ENCODE data around the gene KREMEN1.

The KREMEN1 gene

DNA sequence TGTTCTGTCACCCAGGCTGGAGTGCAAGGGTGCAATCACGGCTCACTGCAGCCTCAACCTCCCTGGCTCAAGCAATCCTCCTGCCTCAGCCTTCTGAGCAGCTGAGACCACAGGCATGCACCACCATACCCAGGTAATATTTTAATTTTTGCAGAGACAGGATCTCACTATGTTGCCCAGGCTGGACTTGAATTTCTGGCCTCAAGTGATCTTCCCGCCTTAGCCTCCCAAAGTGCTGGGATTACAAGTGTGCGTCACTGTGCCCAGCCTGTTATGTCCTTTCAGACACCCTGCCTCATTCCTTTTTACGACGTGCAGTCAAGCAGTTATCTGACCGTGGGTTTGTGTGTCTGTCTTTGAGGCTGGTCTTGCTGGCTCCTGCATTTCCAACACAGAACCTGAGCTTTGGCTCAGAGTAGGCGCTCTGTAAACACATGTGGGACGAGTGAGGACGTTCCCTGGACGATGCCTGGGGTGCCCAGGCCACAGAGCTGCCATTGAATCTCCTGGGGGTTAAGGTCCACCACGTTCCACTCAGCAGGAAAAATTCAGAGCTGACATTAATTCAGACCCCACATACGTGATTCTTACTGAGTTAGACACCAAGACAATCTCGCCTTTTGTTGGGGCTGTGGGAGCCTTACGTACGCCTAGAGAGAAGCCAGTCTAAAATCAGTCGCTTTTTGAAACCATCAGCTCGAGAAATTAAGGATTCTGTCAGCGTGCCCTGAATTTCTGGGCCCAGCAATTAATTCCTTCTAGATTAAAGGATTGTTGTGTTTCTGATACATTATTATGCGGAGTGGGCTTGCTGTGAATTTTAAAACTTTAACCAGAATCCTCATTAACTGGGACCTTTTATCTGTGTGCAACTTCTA lies 111.4 kb downstream of the KREMEN1 start:
- peak in 13 of 58 donors; percentile 13 to 85 (median 50) for DNase-seq

DNA sequence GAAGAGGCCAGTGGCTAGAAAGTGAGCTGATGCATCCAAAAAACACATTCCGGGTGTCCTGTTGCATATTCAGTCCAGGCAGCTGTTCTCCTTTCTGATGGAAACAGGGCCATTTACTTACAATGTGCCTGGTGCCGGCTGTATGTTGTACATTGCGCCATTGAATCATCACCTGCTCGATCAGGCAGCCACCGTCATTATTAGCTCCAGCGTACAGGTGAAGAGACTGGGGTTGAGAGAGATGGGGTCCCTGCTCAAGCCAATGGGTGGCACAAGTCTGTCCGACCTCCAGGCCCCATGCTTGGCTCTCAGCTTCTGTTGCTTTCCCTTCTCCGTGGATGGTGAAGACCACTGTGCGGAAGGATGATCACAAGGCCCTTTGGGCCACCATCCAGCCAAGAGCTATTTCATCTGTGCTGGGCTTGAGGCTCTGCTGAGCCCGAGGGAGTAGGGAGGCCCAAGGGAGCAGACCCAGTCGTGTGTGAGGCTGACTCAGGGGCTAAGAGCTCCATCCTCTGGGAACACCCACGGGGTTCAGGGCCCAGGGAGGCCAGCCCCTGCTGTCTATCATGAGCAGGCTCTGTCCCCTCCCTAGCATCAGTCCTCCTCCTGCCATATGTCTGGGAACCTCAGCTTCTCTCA lies 112.1 kb downstream of the KREMEN1 start:
- DNase-seq = peak in 5 of 58 donors; percentile 36 to 85 (median 49)

DNA sequence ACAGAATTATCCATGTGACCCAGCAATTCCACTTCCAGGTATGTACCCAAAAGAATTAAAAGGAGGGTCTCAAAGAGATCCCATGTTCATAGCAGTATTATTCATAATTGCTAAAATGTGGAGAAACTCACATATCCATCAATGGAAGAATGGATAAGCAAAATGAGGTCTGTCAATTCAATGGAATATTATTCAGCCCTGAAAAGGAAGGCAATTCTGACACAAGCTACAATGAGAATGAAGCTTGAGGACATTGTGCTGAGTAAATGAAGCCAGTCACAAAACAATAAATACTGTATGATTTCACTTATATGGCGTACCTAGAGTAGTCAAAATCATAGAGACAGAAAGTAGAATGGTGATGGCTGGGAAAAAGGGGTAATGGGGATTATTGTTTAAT lies 113.5 kb downstream of the KREMEN1 start:
- no peak for DNase-seq

DNA sequence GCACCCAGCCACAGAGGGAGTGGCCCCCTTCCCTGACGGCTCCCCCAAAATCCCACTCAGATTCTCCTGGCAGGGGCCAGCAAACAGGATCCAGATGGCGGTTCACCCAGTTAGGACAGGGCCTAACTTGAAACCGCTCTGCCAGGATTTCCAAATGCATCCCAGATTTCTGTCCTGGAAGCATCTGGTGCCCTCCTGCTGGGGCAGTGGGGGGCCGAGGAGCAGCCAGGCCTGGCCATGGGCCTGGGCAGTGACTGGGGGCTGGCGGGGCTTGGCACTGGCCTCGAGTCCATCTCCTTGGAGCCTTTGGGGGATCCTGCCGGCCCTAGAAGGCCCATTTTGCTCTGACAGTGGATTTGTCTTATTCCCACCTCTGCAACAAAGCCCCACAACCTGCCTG lies 115.0 kb downstream of the KREMEN1 start:
- peak in 1 of 58 donors; percentile 26 for DNase-seq

DNA sequence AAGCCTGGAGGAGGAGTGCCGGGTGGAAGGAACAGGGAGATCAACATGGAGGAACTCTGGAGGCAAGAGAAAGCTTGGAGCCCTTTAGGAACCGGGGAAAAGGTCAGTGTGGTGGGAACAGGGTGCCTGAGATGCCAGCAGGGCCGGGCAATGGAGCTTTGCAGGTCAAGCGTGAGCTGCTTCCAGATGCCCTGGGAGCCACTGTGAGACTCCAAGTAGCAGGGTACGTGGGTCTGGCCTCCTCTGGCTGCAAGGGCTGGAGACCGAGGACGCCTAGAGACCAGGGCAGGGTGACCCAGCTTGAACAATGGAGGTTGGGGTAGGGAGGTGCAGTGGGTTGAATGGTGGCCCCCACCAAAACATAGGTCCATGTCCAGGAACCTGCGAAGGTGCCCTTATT lies 117.2 kb downstream of the KREMEN1 start:
- DNase-seq = no peak

DNA sequence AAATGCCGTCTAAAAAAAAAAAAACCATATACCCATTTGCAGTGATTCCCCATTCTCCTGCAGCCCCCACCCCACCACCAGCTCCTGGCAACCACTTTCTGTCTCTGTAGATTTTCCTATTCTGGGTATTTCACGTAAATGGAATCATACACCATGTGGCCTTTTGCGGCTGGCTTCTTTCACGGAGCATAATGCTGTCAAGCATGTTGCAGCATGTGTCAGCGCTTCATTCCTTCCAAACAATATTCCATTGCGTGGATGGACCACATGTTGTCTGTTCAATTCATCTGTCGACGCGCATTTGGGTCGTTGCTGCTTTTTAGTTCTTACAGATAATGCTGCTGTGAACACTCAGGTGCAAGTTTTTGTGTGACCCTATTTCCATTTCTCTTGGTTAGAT lies 118.1 kb downstream of the KREMEN1 start:
- DNase-seq = no peak

DNA sequence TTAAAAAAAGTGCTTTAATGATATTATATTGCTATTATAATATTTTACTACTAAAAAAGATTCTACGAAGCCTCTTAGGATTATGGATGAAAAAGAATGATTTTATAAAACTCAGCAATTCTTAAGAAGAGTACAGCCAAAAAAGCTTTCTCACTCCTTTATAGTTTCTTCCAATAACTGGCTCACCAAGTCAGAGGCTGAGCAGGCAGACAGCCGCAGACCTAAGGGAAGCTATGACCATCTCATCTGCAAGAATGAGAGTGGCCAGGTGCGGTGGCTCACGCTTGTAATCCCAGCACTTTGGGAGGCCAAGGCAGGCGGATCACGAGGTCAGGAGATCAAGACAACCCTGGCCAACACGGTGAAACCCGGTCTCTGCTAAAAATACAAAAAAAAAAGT lies 120.2 kb downstream of the KREMEN1 start:
- DNase-seq = no peak

DNA sequence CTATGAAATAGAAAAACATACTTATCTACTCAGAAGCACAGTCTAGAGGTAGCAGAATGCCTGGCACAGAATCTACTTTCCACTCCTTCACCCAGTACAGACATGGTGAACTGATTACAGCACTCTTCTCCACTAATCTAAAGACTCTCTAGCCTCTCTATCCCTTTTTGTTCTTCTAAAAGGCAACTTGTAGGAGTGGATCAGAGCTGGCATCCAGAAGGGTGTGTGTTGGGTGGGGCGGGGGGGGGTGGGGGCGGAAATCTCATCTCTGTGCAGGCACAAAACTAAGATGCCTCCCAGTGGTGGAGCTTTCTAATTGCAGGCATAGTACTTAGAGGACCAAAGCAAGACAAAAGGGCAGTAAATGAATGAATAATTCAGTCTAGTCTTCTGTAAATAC lies 121.3 kb downstream of the KREMEN1 start:
- DNase-seq = no peak

DNA sequence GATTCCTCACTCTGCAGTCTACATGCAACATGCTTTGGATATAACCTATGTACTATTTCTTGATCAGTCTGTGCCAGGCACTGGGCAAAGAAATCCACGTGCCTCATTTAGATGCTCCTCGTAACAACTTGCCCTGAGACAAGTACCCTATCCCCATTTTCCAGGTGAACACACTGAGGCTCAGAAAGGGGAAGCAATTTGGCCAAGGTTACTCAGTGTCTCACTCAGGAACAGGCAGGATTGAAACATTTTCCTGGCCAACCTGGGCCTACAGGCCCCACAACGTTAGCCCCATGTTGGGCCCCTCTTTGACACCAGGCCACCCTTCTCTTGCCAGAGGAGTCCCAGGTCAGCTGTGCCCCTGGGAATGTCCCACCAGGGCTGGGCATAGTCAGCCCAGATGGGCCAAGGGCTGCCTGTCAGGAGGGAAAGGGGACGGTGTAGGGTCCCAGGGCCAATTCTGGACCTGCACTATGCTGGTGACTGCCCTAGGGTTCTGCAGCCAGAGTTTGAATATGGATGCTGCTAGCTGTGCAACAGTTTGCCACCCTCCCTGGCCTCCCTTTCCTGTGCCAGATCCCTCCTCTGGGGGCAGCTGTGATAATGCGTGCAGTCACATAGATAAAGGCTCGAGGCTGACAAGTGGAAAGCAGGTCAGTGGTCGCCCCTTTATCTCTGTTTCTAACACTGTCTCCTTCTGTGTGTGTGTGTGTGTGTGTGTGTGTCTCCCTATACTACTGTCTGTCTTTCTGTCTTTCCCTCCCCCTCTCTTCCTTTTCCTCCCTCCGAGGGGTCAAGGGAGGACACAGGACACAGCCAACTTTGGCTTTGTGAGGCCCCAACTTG lies 122.5 kb downstream of the KREMEN1 start:
- DNase-seq = no peak

DNA sequence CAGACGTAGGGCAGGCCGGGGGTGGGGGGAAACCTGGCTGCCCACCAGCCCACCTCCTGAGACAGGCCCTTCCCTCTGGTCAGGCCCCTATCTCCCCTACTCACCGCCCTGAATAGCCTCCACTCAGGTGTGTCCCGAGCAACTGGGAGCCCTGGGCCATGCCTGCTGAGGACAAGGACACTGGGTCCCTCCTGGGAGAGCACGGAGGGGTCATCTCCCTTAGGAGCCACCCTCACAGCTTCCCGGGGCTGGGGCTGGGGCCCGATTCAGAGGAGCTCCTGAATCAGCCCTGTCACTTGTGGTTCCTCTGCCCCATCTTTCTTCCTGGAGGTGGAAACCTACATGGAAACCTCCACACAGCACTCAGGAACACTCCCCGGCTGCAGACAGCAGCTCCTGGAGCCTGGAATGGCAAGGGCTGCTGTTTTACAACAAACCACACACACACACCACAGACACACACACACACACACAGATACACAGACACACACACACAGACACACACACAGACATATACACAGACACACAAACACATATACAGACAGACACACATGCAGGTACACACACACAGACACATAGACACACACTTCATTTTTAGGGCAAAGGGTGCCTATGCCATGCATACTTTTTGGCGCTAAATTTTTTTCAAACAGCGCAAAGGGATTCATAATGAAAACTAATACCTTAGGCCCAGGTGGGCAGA lies 123.3 kb downstream of the KREMEN1 start:
- no peak for DNase-seq

DNA sequence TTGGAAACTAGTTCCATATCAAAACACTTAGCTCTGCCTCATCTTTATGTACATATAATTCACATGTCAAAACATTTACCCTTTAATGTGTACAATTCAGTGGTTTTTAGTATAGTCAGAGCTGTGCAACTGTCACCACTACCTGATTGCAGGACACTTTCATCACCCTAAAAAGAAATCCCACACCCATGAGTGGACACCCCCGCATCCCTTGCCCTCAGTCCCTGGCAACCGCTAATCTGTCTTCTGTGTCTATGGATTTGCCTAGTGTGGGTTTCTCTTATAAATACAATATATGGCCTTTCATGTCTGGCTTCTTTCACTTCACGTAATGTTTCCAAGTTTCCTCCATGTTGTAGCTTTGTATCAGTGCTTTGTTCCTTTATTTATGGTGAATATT lies 124.3 kb downstream of the KREMEN1 start:
- no peak for DNase-seq

DNA sequence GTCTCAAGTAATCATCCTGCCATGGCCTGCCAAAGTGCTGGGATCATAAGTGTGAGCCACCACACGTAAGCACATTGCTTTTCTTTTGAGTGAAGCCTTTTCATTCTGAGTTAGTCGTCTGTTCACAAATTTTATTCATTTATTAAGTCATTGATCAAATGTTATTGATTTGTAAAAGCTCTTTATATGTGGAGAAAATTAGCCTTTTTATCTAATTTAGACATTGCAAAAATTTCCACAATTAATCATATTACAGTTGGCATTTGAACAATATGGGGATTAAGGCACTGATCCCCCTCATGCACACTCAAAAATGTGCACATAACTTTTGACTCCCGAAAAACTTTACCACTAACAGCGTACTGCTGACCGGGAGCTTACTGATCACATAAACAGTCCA lies 125.4 kb downstream of the KREMEN1 start:
- no peak for DNase-seq

DNA sequence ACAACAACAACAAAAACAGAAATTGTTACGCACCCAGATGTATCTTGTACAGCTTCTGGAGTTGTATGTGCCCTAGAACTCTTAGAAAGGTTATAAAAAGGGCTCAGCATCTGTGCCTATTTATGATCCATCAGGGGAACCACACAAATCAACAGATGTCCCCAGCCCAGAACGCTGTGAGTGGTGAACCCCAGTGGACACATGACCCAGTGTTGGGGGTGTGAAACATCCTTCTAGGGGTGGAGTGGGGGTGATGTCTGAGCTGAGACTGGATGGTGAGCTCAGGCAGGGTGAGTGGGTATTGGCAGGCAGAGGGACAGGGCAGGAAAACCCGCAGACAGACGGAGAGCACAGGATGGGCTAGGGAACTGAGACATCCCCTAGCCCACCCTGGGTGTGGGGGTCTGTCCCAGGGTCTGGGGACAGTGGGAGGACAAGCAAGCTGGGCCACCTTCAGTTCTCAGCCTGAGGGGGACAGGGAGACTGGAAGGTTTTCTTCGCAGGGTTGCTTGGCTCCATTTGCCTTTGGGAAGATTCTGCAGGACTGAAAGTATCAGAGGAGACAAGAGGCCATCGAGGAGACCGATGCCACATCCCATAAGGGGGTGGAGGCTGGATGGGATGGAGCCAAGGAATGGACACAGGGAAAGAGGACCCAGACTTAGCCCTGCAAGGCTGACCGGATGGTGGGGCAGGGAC lies 127.0 kb downstream of the KREMEN1 start:
- no peak for DNase-seq

DNA sequence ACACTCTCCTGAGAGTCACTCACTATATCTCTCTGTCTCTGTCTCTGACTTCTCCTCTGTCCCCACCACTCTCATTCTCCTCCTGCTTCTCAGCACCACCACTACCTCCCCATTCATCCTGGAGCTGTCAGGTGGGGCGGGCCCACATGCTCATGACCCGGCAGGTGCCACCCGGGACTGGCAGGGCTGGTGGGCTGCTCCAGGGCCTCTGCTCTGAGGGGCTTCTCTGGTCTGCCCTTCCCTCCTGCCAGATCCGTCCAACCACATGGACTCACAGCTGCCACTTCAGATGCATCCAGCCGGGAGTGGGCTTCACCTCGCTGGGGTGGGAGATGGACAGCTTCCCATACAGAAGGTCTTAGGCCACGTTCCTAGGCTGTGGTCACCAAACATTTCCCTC lies 128.1 kb downstream of the KREMEN1 start:
- no peak for DNase-seq

DNA sequence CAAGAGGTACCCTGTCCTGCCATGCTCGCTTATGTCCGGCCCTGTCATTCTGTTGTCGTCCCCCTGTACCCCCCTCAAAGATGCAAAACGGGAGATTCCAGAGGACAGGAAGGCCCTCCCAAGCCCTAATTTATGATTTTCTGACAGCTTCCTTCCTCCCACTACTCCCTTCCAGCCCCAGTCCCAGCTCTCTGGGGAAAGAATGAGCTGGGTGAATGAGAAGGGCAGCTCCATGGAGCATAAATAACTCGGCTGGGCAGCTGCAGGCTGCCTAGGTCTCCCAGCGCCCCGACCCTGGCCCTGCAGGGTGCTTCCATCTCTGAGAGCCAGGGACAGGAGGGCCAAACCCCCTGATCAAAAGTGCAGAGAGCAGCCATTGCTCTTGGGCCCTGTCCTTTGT lies 128.9 kb downstream of the KREMEN1 start:
- no peak for DNase-seq

DNA sequence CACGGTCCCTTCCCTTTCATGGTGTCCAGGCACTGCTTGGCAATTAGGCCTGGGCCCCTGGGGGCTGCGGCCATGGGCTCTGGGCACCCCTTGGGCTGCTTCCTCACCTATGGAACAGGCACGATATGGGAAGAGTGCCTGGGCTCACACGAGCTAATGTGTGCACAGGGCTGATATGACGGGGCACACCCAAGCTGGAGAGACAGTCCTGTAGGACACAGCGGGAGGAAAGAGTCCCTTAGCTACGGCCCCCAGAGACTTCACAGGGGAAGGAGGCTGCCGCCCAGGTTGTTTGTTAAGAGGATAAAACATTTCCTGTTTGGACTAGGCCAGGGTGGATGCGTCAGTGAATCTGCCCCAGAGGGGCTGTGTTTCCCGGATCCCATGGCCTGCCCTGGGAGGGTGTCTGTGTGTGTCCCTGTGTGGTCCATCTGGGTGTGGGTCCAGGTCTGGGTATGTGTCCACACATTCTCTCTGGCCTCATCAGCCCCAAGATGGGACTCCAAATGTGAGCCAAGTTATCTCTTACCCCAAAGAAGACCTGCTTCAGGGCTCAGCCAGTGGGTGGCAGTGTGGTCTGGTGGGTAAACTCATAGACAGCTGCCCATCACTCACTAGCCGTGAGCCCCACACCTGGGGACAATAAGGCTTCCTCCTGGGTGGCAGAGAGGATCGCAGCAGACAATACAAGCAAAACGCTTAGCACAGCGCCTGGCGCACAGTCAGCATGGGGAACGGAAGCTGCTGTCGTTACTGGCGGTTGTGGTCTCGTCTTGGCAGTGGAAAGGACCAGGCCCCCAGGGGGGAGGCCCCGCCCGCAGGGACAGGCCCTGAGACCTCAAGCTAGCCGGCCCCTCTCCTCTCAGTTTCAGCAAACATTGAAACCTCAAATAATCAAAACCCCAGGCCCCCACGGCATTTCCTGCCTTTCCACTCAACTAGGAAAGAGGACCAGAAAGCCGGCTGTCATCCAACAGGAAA lies 129.7 kb downstream of the KREMEN1 start:
- DNase-seq = peak in 18 of 58 donors; percentile 16 to 61 (median 34)

DNA sequence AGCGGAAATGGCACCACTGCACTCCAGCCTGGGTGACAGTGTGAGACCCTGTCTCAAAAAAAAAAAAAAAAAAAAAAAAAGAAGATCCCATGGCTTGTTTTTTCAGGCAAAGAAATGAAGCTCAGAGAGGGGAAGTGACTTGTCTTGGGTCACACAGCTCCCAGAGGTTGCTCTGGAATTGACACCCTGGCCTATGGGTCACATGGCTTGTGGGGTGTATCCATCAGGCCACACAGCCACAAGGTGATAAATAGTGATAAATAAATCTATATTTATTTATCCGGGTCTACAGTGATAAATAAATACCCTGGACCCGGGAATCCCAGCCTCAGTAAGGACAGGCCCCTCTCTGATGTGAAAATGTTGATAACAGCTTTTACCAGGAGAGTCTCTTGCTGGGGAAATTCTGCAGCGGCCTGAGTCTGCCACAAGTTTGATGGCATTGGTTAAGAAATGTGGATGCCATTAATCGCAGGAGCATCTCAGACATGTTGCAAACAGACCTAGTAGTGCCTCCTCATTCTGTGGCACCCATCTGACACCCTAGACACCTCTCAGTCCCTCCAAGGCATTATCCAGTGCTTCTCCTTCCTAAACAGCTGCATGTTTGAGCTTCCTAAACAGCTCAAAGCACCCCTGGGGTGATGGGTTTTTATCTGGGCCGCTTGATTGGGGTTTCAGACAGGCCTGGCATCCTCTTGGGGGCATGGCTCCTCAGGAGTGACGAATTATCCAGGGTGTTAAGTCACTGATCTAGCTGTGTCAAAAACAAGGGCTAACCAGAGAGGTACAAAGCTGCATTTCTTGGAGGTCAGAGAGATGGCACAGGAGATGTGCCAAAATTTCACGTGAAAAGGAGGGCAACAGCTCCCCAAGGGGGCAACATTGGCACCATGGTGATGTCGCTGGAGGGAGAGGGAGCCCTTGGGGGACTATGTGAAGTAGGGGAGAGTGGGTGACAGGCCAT lies 130.9 kb downstream of the KREMEN1 start:
- no peak for DNase-seq

All from anterior cingulate cortex (tissue), 58 donors.